Osteoblast (primary cell): Measurements from ENCODE around the gene BAZ1A. TPM values are rescaled to one million over a fixed set of nuclear protein-coding genes. Genes with fewer than 3 reads are reported as not detected.

Experiments
- DNase-seq: peaks from one replicate; pipeline ENCODE4 v3.0.0; 2011; ENCODE audit warnings: low spot score, mixed read lengths; ENCODE audit not compliant: insufficient read length; ENCODE audit errors: missing footprints
- H2AFZ ChIP-seq: 2 replicates; pipeline ENCODE4 v1.6.0; 2011; ENCODE audit warnings: mild to moderate bottlenecking, low read length
- H3K27ac ChIP-seq: 2 replicates; pipeline ENCODE4 v1.5.1; 2011; ENCODE audit warnings: mild to moderate bottlenecking, low read depth, low read length, moderate library complexity
- H3K27me3 ChIP-seq: 2 replicates; pipeline ENCODE4 v1.6.0; 2012; ENCODE audit warnings: mild to moderate bottlenecking, control low read depth, inconsistent platforms, low read length, moderate library complexity; ENCODE audit not compliant: insufficient read depth
- H3K36me3 ChIP-seq: 2 replicates; pipeline ENCODE4 v1.5.1; 2011; ENCODE audit warnings: mild to moderate bottlenecking, low read length, control low read depth, moderate library complexity; ENCODE audit not compliant: insufficient read depth
- H3K4me1 ChIP-seq: 2 replicates; pipeline ENCODE4 v1.5.1; 2011; ENCODE audit warnings: mild to moderate bottlenecking, low read length, control low read depth, moderate library complexity; ENCODE audit not compliant: insufficient read depth
- H3K4me2 ChIP-seq: 2 replicates; pipeline ENCODE4 v1.6.0; 2011; ENCODE audit warnings: mild to moderate bottlenecking, low read length; ENCODE audit not compliant: insufficient read depth
- H3K4me3 ChIP-seq: fragments of 200-600 bp; sonication (generic); 3 replicates; pipeline ENCODE4 v1.5.1; 2012; ENCODE audit warnings: mild to moderate bottlenecking, low read length, inconsistent platforms; ENCODE audit not compliant: insufficient read depth
- H3K79me2 ChIP-seq: 2 replicates; pipeline ENCODE4 v1.6.0; 2012; ENCODE audit warnings: mild to moderate bottlenecking, low read length, control low read depth, inconsistent platforms; ENCODE audit not compliant: insufficient read depth
- H3K9me3 ChIP-seq: 2 replicates; pipeline ENCODE4 v1.5.1; 2011; ENCODE audit warnings: low read depth, low read length, control low read depth
- H4K20me1 ChIP-seq: 2 replicates; pipeline ENCODE4 v1.6.0; 2012; ENCODE audit warnings: mild to moderate bottlenecking, low read length, control low read depth; ENCODE audit not compliant: insufficient read depth
- CTCF ChIP-seq: IDR thresholded peaks from 2 replicates; pipeline ENCODE4 v1.5.1; 2011; ENCODE audit warnings: mild to moderate bottlenecking, low read depth, low read length, moderate library complexity; ENCODE audit errors: extremely low read depth
- total RNA-seq: library from RNA; depleted of rRNA; stranded (reverse); fragments of >200 nt; gene quantifications from 2 replicates; pipeline ENCODE4 v1.2.3, GENCODE V29; 2012

Gene BAZ1A
- total RNA-seq, 1 donor = 23.9 TPM

DNA sequence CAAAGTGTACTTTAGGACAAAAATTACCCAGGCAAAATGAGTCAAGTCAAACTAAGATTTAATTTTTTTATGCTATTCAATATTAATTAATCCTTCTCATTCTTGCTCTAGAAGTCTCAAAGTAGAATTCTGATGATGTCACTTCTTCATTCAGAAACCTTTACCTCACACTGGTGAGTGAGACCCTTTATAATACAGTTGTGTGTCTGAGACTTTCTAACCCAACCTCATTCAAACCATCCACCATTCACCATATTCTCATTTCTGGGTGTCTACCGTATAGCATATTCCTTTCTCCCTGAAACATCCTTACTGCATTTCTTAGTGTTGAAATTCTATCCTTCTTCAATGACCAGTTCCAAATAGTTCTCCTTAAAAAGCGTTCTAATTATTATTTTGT is 119.9 kb downstream of the BAZ1A start:
- H3K36me3 ChIP-seq = peaks cover 19% of the 10 kb centered on the region
- H3K9me3 ChIP-seq = no peaks in the 10 kb centered on the region
- H4K20me1 ChIP-seq = no peaks in the 10 kb centered on the region
- H3K4me1 ChIP-seq = peaks cover 7% of the 10 kb centered on the region
- H3K27ac ChIP-seq = no peak overlapping the region
- DNase-seq = no peak
- H2AFZ ChIP-seq = no peak overlapping the region
- no peak overlapping the region for H3K4me3 ChIP-seq
- no peaks in the 10 kb centered on the region for H3K27me3 ChIP-seq
- H3K79me2 ChIP-seq = no peaks in the 10 kb centered on the region
- no peak overlapping the region for H3K4me2 ChIP-seq
- no peak for TF ChIP-seq CTCF

DNA sequence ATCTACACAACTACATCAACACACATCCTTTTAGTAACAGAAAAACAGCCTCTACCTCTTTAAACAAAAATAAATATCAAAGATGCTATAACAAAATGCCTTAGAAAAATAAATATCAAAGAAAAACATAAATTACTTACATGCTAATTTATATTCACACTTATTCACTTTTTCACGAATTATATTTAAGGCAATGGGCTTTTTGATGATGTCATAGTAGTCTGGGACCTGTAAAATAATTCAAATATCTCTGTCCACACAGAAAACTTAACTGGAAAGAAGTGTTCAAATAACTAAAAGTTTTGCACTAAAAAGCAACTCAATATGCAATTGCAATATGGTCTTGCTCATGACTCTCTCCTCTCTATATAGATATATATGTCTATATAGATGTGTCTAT is 120.5 kb downstream of the BAZ1A start:
- H3K4me3 ChIP-seq = no peak overlapping the region
- H3K4me1 ChIP-seq = peaks cover 7% of the 10 kb centered on the region
- no peak for TF ChIP-seq CTCF
- peaks cover 14% of the 10 kb centered on the region for H3K36me3 ChIP-seq
- no peaks in the 10 kb centered on the region for H3K27me3 ChIP-seq
- no peak overlapping the region for H3K27ac ChIP-seq
- no peaks in the 10 kb centered on the region for H3K9me3 ChIP-seq
- no peaks in the 10 kb centered on the region for H4K20me1 ChIP-seq
- DNase-seq = no peak
- no peak overlapping the region for H2AFZ ChIP-seq
- no peaks in the 10 kb centered on the region for H3K79me2 ChIP-seq
- H3K4me2 ChIP-seq = no peak overlapping the region

GRCh38 chr14:34750670-34751069 is 124.5 kb downstream of the BAZ1A start:
- no peaks in the 10 kb centered on the region for H3K9me3 ChIP-seq
- H3K4me3 ChIP-seq = no peak overlapping the region
- H3K27me3 ChIP-seq = no peaks in the 10 kb centered on the region
- peaks cover 8% of the 10 kb centered on the region for H3K36me3 ChIP-seq
- no peaks in the 10 kb centered on the region for H3K79me2 ChIP-seq
- peaks cover 7% of the 10 kb centered on the region for H3K4me1 ChIP-seq
- H3K27ac ChIP-seq = peak overlapping the region; percentile 29
- no peak overlapping the region for H2AFZ ChIP-seq
- H3K4me2 ChIP-seq = no peak overlapping the region
- TF ChIP-seq CTCF = no peak
- DNase-seq = peak; percentile 85
- no peaks in the 10 kb centered on the region for H4K20me1 ChIP-seq

GRCh38 chr14:34750233-34750632 is 124.9 kb downstream of the BAZ1A start:
- H3K4me3 ChIP-seq = no peak overlapping the region
- no peak overlapping the region for H3K4me2 ChIP-seq
- peaks cover 8% of the 10 kb centered on the region for H3K36me3 ChIP-seq
- H3K9me3 ChIP-seq = no peaks in the 10 kb centered on the region
- no peak for DNase-seq
- H2AFZ ChIP-seq = no peak overlapping the region
- H3K4me1 ChIP-seq = peaks cover 7% of the 10 kb centered on the region
- TF ChIP-seq CTCF = no peak
- H3K27ac ChIP-seq = peak overlapping the region; percentile 29
- no peaks in the 10 kb centered on the region for H3K27me3 ChIP-seq
- no peaks in the 10 kb centered on the region for H4K20me1 ChIP-seq
- no peaks in the 10 kb centered on the region for H3K79me2 ChIP-seq
